K562 (cell line): ENCODE results near the gene GRB14. TPM values are rescaled to one million over a fixed set of nuclear protein-coding genes. Genes with fewer than 3 reads are reported as not detected.
"Not testable (repeated sequence)": the region's sequence is repeated elsewhere in the genome, so short reads cannot be mapped to it uniquely, and the experiment has no call there.

ENCODE experiments used
- ATAC-seq: fragments of 200-7000 bp; cut with Tn5 transposase; 3 replicates; pipeline ENCODE4 v1.9.1; 2020; ENCODE audit warnings: moderate library complexity
- BruUV-seq: library from RNA; stranded (reverse); fragments of 400-500 nt; replicated peaks from 2 replicates; lab custom pipeline; 2021; lab: Mats Ljungman, UMichigan
- CTCF ChIA-PET: fragments of 300-600 bp; formaldehyde crosslinking; extraction: SDS; loops from one replicate; lab custom pipeline; 2021; ENCODE audit warnings: low intra/inter-chr PET ratio; lab: Yijun Ruan, JAX
- POLR2A ChIA-PET: fragments of 300-600, 350-650 bp; sonication (Branson Sonifier 250); formaldehyde crosslinking; extraction: SDS; loops from one replicate; lab custom pipeline; 2021; ENCODE audit warnings: antibody characterized with exemption, inconsistent platforms; lab: Yijun Ruan, JAX
- DNase-seq, 4 experiments: peaks; one replicate each; pipeline versions ENCODE4 v3.0.0 to v3.0.0-alpha.2; 2011 to 2018; ENCODE audit warnings: low spot score in 3 of 4, mixed read lengths in 3 of 4; ENCODE audit errors: extremely low read depth in 1 of 4
- FAIRE-seq: peaks from 2 replicates; lab custom pipeline; 2011; peaks lifted over from hg19 to GRCh38; lab: Jason Lieb, UNC
- H2AFZ ChIP-seq: 2 replicates; pipeline ENCODE4 v1.6.0; 2011; ENCODE audit warnings: low read depth, low read length, control low read depth, inconsistent platforms
- H3K27ac ChIP-seq: fragments of 200-600 bp; 3 replicates; pipeline ENCODE4 v1.8.0; 2011; ENCODE audit warnings: low read depth, mild to moderate bottlenecking, control low read depth, inconsistent platforms, low read length, moderate library complexity, mixed read lengths; ENCODE audit errors: extremely low read depth
- H3K27me3 ChIP-seq, 2 experiments: fragments of 300-600 bp in 1 of 2; 2 replicates in 1 of 2; 3 replicates in 1 of 2; pipeline versions ENCODE4 v1.6.0 to v1.8.0; 2011; ENCODE audit warnings: inconsistent platforms in 2 of 2, low read length in 2 of 2, mild to moderate bottlenecking in 1 of 2, mixed read lengths in 1 of 2, moderate library complexity in 1 of 2; ENCODE audit not compliant: control insufficient read depth in 2 of 2, insufficient read depth in 2 of 2
- H3K36me3 ChIP-seq: fragments of 300-600 bp; 3 replicates; pipeline ENCODE4 v1.8.0; 2011; ENCODE audit warnings: mild to moderate bottlenecking, low read length, inconsistent platforms; ENCODE audit not compliant: control insufficient read depth, insufficient read depth
- H3K4me1 ChIP-seq, 2 experiments: fragments of 200-600 bp in 1 of 2; replicated peaks in 1 of 2; 2 replicates in 1 of 2; 3 replicates in 1 of 2; pipeline versions ENCODE4 v1.5.1 to v1.8.0; 2011; ENCODE audit warnings: inconsistent platforms in 2 of 2, low read length in 2 of 2, mild to moderate bottlenecking in 1 of 2, mixed read lengths in 1 of 2, moderate library complexity in 1 of 2; ENCODE audit not compliant: control insufficient read depth in 2 of 2, insufficient read depth in 2 of 2
- H3K4me2 ChIP-seq: 2 replicates; pipeline ENCODE4 v1.6.1; 2011; ENCODE audit warnings: low read length, control low read depth, inconsistent platforms, mixed read lengths; ENCODE audit not compliant: insufficient read depth
- H3K4me3 ChIP-seq: fragments of 200-600 bp; sonication (generic), shearing (Covaris generic); 2 replicates; pipeline ENCODE4 v1.5.1; 2016; ENCODE audit warnings: control low read depth, inconsistent platforms
- H3K79me2 ChIP-seq: fragments of 200-600 bp; 3 replicates; pipeline ENCODE4 v1.8.0; 2011; ENCODE audit warnings: low read length, inconsistent platforms; ENCODE audit not compliant: control insufficient read depth, insufficient read depth
- H3K9ac ChIP-seq, 2 experiments: 2 replicates each; pipeline versions ENCODE4 v1.6.0 to v1.6.1; 2011; ENCODE audit warnings: low read depth in 2 of 2, low read length in 2 of 2, control low read depth in 1 of 2, inconsistent platforms in 1 of 2, mild to moderate bottlenecking in 1 of 2, mixed read lengths in 1 of 2; ENCODE audit not compliant: insufficient read depth in 1 of 2
- H3K9me1 ChIP-seq: one replicate; pipeline ENCODE4 v1.6.0; 2011; ENCODE audit warnings: inconsistent platforms, mild to moderate bottlenecking, low read length, moderate library complexity; ENCODE audit not compliant: control insufficient read depth, insufficient read depth
- H3K9me3 ChIP-seq: replicated peaks from 2 replicates; pipeline ENCODE4 v1.5.1; 2011; ENCODE audit warnings: low read depth, low read length, inconsistent platforms; ENCODE audit not compliant: control insufficient read depth, insufficient read depth
- H4K20me1 ChIP-seq: replicated peaks from 2 replicates; pipeline ENCODE4 v1.6.1; 2011; ENCODE audit warnings: low read length, inconsistent platforms, mixed read lengths; ENCODE audit not compliant: control insufficient read depth, insufficient read depth
- LCOR ChIP-seq: sonication (generic); formaldehyde crosslinking; IDR thresholded peaks from 2 replicates; pipeline ENCODE4 v1.8.0; 2022; ENCODE audit warnings: mild to moderate bottlenecking, missing genetic modification reagents
- SPI1 ChIP-seq: IDR thresholded peaks from 2 replicates; pipeline ENCODE4 v1.6.1; 2011; ENCODE audit warnings: low read depth, low read length, control low read depth, borderline replicate concordance
- ZNF140 ChIP-seq: fragments of 250-450 bp; sonication (Bioruptor Pico); IDR thresholded peaks from 2 replicates; pipeline ENCODE4 v1.8.0; 2021; ENCODE audit warnings: moderate library complexity, mild to moderate bottlenecking, inconsistent platforms
- WGBS: fragments of 100-300 bp; shearing (Covaris generic); methylation state at CpG from one replicate; pipeline ENCODE4 v1.1.6; 2016; ENCODE audit warnings: low coverage, mixed read lengths; ENCODE audit not compliant: insufficient coverage; ENCODE audit errors: missing lambda C conversion rate; 5-methylcytosine and 5-hydroxymethylcytosine counted together
- in situ Hi-C: fragments of 300-500 bp; cut with MboI; formaldehyde crosslinking; loops from 4 replicates; pipeline ENCODE4 v1.15.0; 2018; ENCODE audit warnings: inconsistent platforms, mixed read lengths
- intact Hi-C: fragments of 100-400 bp; cut with micrococcal nuclease; formaldehyde crosslinking; loops from 2 replicates; pipeline ENCODE4 v1.14.2; 2022
- polyA plus RNA-seq, 8 experiments: library from polyadenylated mRNA; depleted of rRNA in 4 of 8; stranded (reverse) in 5 of 8; unstranded in 3 of 8; fragments of >200 nt; fragmentation: Nextera tagmentation in 2 of 8; fragmentation: Illumina TruSeq in 1 of 8; extraction: Ambion mirVana in 2 of 8; extraction: Trizol in 1 of 8; gene quantifications; 2 replicates each; pipeline versions ENCODE4 v1.2.1 to v1.2.3, GENCODE V29; 2011 to 2014; ENCODE audit warnings: inconsistent platforms in 1 of 8, missing spikeins in 1 of 8
- total RNA-seq, 7 experiments: library from RNA; depleted of rRNA in 6 of 7; stranded (reverse); fragments of >200 nt in 6 of 7; fragmentation: Illumina TruSeq in 2 of 7; extraction: Trizol in 2 of 7; gene quantifications; 2 replicates each; pipeline versions ENCODE4 v1.2.1 to v1.2.3, GENCODE V29; 2011 to 2021; ENCODE audit warnings: low replicate concordance in 1 of 7

The GRB14 gene
- total and polyA plus RNA-seq, 9 of the 15 experiments (the other 6 are each of a cell fraction or from before 2014, with no cell fraction given), result not detected

- in situ Hi-C loops, result no loop called here
- ATAC-seq, result no peak
- H3K4me2 ChIP-seq, result no peak overlapping the region
- H3K27me3 ChIP-seq, result no peaks in the 10 kb centered on the region
- BruUV-seq, result no TSS peak
- H3K79me2 ChIP-seq, result no peaks in the 10 kb centered on the region
- no peak for DNase-seq
- H3K27ac ChIP-seq, result no peak overlapping the region
- no peak overlapping the region for H3K9ac ChIP-seq
- no peaks in the 10 kb centered on the region for H3K36me3 ChIP-seq
- no peak overlapping the region for H2AFZ ChIP-seq
- FAIRE-seq, result no peak
- H4K20me1 ChIP-seq, result no peaks in the 10 kb centered on the region
- 0% methylated on average over 1 of the region's 1 CpG for WGBS
- no peak overlapping the region for H3K4me3 ChIP-seq
- TF ChIP-seq LCOR (CRISPR knock-in tag), result no peak
- no peak for TF ChIP-seq SPI1
- TF ChIP-seq ZNF140 (CRISPR knock-in tag), result no peak
- intact Hi-C loops, result no loop called here
- ChIA-PET POLR2A (no interaction called here), CTCF (no interaction called here)
- H3K4me1 ChIP-seq, result no peaks in the 10 kb centered on the region
- H3K9me1 ChIP-seq, result no peaks in the 10 kb centered on the region
- H3K9me3 ChIP-seq, result 0 out of 2 replicates have a peak, but pooled peaks cover 2% of the 10 kb centered on the region
Observed at GRCh38 chr2:164473021-164473420, 148.3 kb downstream of the GRB14 start.

- H4K20me1 ChIP-seq, H3K27ac ChIP-seq, ATAC-seq, H3K27me3 ChIP-seq, H3K9me1 ChIP-seq, H3K9me3 ChIP-seq, H3K79me2 ChIP-seq, POLR2A ChIA-PET, intact Hi-C loops, CTCF ChIA-PET, DNase-seq, H3K4me2 ChIP-seq, H3K4me1 ChIP-seq, H3K4me3 ChIP-seq, H3K36me3 ChIP-seq, H3K9ac ChIP-seq, FAIRE-seq, in situ Hi-C loops, H2AFZ ChIP-seq, BruUV-seq: not testable (repeated sequence)
- WGBS, result 0% methylated on average over 2 of the region's 2 CpGs
Observed at GRCh38 chr2:164465047-164465446, 156.2 kb downstream of the GRB14 start.
